Measurements from ENCODE around the gene MADD.

The MADD gene

GRCh38 chr11:47288066-47288465, 18.1 kb downstream of the MADD start:
- Histone ChIP-seq H3K27me3 (ENCODE audit: control insufficient read depth in 1 of 2, insufficient read depth in 2 of 2, low read length in 2 of 2) (no peaks in the 10 kb centered on the region), H3K4me3 (ENCODE audit: low read depth in 1 of 2, low read length in 2 of 2) (no peak overlapping the region), H3K9me3 (ENCODE audit: control insufficient read depth in 1 of 2, low read length in 2 of 2) (no peaks in the 10 kb centered on the region), H3K27ac (ENCODE audit: low read depth, low read length) (no peak overlapping the region), H3K36me3 (ENCODE audit: control insufficient read depth in 1 of 2, insufficient read depth in 2 of 2, low read length in 2 of 2) (peaks cover 83 to 95% of the 10 kb centered on the region in 2 donors), H3K4me1 (ENCODE audit: control insufficient read depth in 1 of 2, insufficient read depth in 2 of 2, low read length in 2 of 2) (no peaks in the 10 kb centered on the region), H3K9ac (ENCODE audit: low read depth in 1 of 2, low read length in 2 of 2) (no peak overlapping the region)

GRCh38 chr11:47289856-47290255, 19.9 kb downstream of the MADD start:
- Histone ChIP-seq H3K4me3 (ENCODE audit: low read depth in 1 of 2, low read length in 2 of 2) (no peak overlapping the region), H3K4me1 (ENCODE audit: control insufficient read depth in 1 of 2, insufficient read depth in 2 of 2, low read length in 2 of 2) (no peaks in the 10 kb centered on the region), H3K9ac (ENCODE audit: low read depth in 1 of 2, low read length in 2 of 2) (no peak overlapping the region), H3K27ac (ENCODE audit: low read depth, low read length) (no peak overlapping the region), H3K36me3 (ENCODE audit: control insufficient read depth in 1 of 2, insufficient read depth in 2 of 2, low read length in 2 of 2) (peaks cover 77 to 88% of the 10 kb centered on the region in 2 donors), H3K27me3 (ENCODE audit: control insufficient read depth in 1 of 2, insufficient read depth in 2 of 2, low read length in 2 of 2) (no peaks in the 10 kb centered on the region), H3K9me3 (ENCODE audit: control insufficient read depth in 1 of 2, low read length in 2 of 2) (no peaks in the 10 kb centered on the region)

GRCh38 chr11:47295385-47295784, 25.5 kb downstream of the MADD start:
- Histone ChIP-seq H3K36me3 (ENCODE audit: control insufficient read depth in 1 of 2, insufficient read depth in 2 of 2, low read length in 2 of 2) (peaks cover 46 to 79% of the 10 kb centered on the region in 2 donors), H3K4me1 (ENCODE audit: control insufficient read depth in 1 of 2, insufficient read depth in 2 of 2, low read length in 2 of 2) (no peaks in the 10 kb centered on the region), H3K9me3 (ENCODE audit: control insufficient read depth in 1 of 2, low read length in 2 of 2) (no peaks in the 10 kb centered on the region), H3K9ac (ENCODE audit: low read depth in 1 of 2, low read length in 2 of 2) (no peak overlapping the region), H3K27ac (ENCODE audit: low read depth, low read length) (no peak overlapping the region), H3K4me3 (ENCODE audit: low read depth in 1 of 2, low read length in 2 of 2) (no peak overlapping the region), H3K27me3 (ENCODE audit: control insufficient read depth in 1 of 2, insufficient read depth in 2 of 2, low read length in 2 of 2) (no peaks in the 10 kb centered on the region)

GRCh38 chr11:47296045-47296444, 26.1 kb downstream of the MADD start:
- H3K4me3 ChIP-seq (ENCODE audit: low read depth in 1 of 2, low read length in 2 of 2), result no peak overlapping the region
- no peak overlapping the region for H3K27ac ChIP-seq (ENCODE audit: low read depth, low read length)
- no peaks in the 10 kb centered on the region for H3K9me3 ChIP-seq (ENCODE audit: control insufficient read depth in 1 of 2, low read length in 2 of 2)
- no peaks in the 10 kb centered on the region for H3K4me1 ChIP-seq (ENCODE audit: control insufficient read depth in 1 of 2, insufficient read depth in 2 of 2, low read length in 2 of 2)
- H3K9ac ChIP-seq (ENCODE audit: low read depth in 1 of 2, low read length in 2 of 2), result no peak overlapping the region
- H3K36me3 ChIP-seq (ENCODE audit: control insufficient read depth in 1 of 2, insufficient read depth in 2 of 2, low read length in 2 of 2), result peaks cover 40 to 76% of the 10 kb centered on the region in 2 donors
- no peaks in the 10 kb centered on the region for H3K27me3 ChIP-seq (ENCODE audit: control insufficient read depth in 1 of 2, insufficient read depth in 2 of 2, low read length in 2 of 2)

GRCh38 chr11:47299078-47299477, 29.1 kb downstream of the MADD start:
- H3K4me1 ChIP-seq (ENCODE audit: control insufficient read depth in 1 of 2, insufficient read depth in 2 of 2, low read length in 2 of 2), result no peaks in the 10 kb centered on the region
- H3K36me3 ChIP-seq (ENCODE audit: control insufficient read depth in 1 of 2, insufficient read depth in 2 of 2, low read length in 2 of 2), result peaks cover 23 to 68% of the 10 kb centered on the region in 2 donors
- H3K27ac ChIP-seq (ENCODE audit: low read depth, low read length), result no peak overlapping the region
- H3K4me3 ChIP-seq (ENCODE audit: low read depth in 1 of 2, low read length in 2 of 2), result no peak overlapping the region
- H3K9me3 ChIP-seq (ENCODE audit: control insufficient read depth in 1 of 2, low read length in 2 of 2), result no peaks in the 10 kb centered on the region
- no peak overlapping the region for H3K9ac ChIP-seq (ENCODE audit: low read depth in 1 of 2, low read length in 2 of 2)
- H3K27me3 ChIP-seq (ENCODE audit: control insufficient read depth in 1 of 2, insufficient read depth in 2 of 2, low read length in 2 of 2), result no peaks in the 10 kb centered on the region

- H3K9me3 ChIP-seq (ENCODE audit: control insufficient read depth in 1 of 2, low read length in 2 of 2), result no peaks in the 10 kb centered on the region
- H3K4me3 ChIP-seq (ENCODE audit: low read depth in 1 of 2, low read length in 2 of 2), result no peak overlapping the region
- H3K9ac ChIP-seq (ENCODE audit: low read depth in 1 of 2, low read length in 2 of 2), result no peak overlapping the region
- H3K27me3 ChIP-seq (ENCODE audit: control insufficient read depth in 1 of 2, insufficient read depth in 2 of 2, low read length in 2 of 2), result no peaks in the 10 kb centered on the region
- H3K4me1 ChIP-seq (ENCODE audit: control insufficient read depth in 1 of 2, insufficient read depth in 2 of 2, low read length in 2 of 2), result no peaks in the 10 kb centered on the region
- no peak overlapping the region for H3K27ac ChIP-seq (ENCODE audit: low read depth, low read length)
- H3K36me3 ChIP-seq (ENCODE audit: control insufficient read depth in 1 of 2, insufficient read depth in 2 of 2, low read length in 2 of 2), result peaks cover 28 to 76% of the 10 kb centered on the region in 2 donors
These were observed 32.9 kb downstream of the MADD start for GRCh38 chr11:47302853-47303252.

GRCh38 chr11:47305734-47306483, 36.0 kb downstream of the MADD start:
- no peak overlapping the region for H3K9ac ChIP-seq (ENCODE audit: low read depth in 1 of 2, low read length in 2 of 2)
- H3K4me3 ChIP-seq (ENCODE audit: low read depth in 1 of 2, low read length in 2 of 2), result no peak overlapping the region
- no peak overlapping the region for H3K27ac ChIP-seq (ENCODE audit: low read depth, low read length)
- H3K9me3 ChIP-seq (ENCODE audit: control insufficient read depth in 1 of 2, low read length in 2 of 2), result no peaks in the 10 kb centered on the region
- H3K4me1 ChIP-seq (ENCODE audit: control insufficient read depth in 1 of 2, insufficient read depth in 2 of 2, low read length in 2 of 2), result no peaks in the 10 kb centered on the region
- H3K36me3 ChIP-seq (ENCODE audit: control insufficient read depth in 1 of 2, insufficient read depth in 2 of 2, low read length in 2 of 2), result peaks cover 35 to 84% of the 10 kb centered on the region in 2 donors
- no peaks in the 10 kb centered on the region for H3K27me3 ChIP-seq (ENCODE audit: control insufficient read depth in 1 of 2, insufficient read depth in 2 of 2, low read length in 2 of 2)

GRCh38 chr11:47306484-47306844, 36.5 kb downstream of the MADD start:
- H3K4me3 ChIP-seq (ENCODE audit: low read depth in 1 of 2, low read length in 2 of 2), result no peak overlapping the region
- peaks cover 41 to 86% of the 10 kb centered on the region in 2 donors for H3K36me3 ChIP-seq (ENCODE audit: control insufficient read depth in 1 of 2, insufficient read depth in 2 of 2, low read length in 2 of 2)
- H3K9me3 ChIP-seq (ENCODE audit: control insufficient read depth in 1 of 2, low read length in 2 of 2), result no peaks in the 10 kb centered on the region
- no peaks in the 10 kb centered on the region for H3K4me1 ChIP-seq (ENCODE audit: control insufficient read depth in 1 of 2, insufficient read depth in 2 of 2, low read length in 2 of 2)
- H3K27ac ChIP-seq (ENCODE audit: low read depth, low read length), result no peak overlapping the region
- H3K9ac ChIP-seq (ENCODE audit: low read depth in 1 of 2, low read length in 2 of 2), result no peak overlapping the region
- H3K27me3 ChIP-seq (ENCODE audit: control insufficient read depth in 1 of 2, insufficient read depth in 2 of 2, low read length in 2 of 2), result no peaks in the 10 kb centered on the region

- Histone ChIP-seq H3K27ac (ENCODE audit: low read depth, low read length) (no peak overlapping the region), H3K4me3 (ENCODE audit: low read depth in 1 of 2, low read length in 2 of 2) (no peak overlapping the region), H3K9me3 (ENCODE audit: control insufficient read depth in 1 of 2, low read length in 2 of 2) (no peaks in the 10 kb centered on the region), H3K27me3 (ENCODE audit: control insufficient read depth in 1 of 2, insufficient read depth in 2 of 2, low read length in 2 of 2) (no peaks in the 10 kb centered on the region), H3K9ac (ENCODE audit: low read depth in 1 of 2, low read length in 2 of 2) (no peak overlapping the region), H3K4me1 (ENCODE audit: control insufficient read depth in 1 of 2, insufficient read depth in 2 of 2, low read length in 2 of 2) (no peaks in the 10 kb centered on the region), H3K36me3 (ENCODE audit: control insufficient read depth in 1 of 2, insufficient read depth in 2 of 2, low read length in 2 of 2) (peaks cover 39 to 87% of the 10 kb centered on the region in 2 donors)
These were observed 38.3 kb downstream of the MADD start for GRCh38 chr11:47308050-47308823.

GRCh38 chr11:47314992-47315391, 45.1 kb downstream of the MADD start:
- no peak overlapping the region for H3K4me3 ChIP-seq (ENCODE audit: low read depth in 1 of 2, low read length in 2 of 2)
- H3K27me3 ChIP-seq (ENCODE audit: control insufficient read depth in 1 of 2, insufficient read depth in 2 of 2, low read length in 2 of 2), result no peaks in the 10 kb centered on the region
- H3K36me3 ChIP-seq (ENCODE audit: control insufficient read depth in 1 of 2, insufficient read depth in 2 of 2, low read length in 2 of 2), result peaks cover 16 to 70% of the 10 kb centered on the region in 2 donors
- no peaks in the 10 kb centered on the region for H3K9me3 ChIP-seq (ENCODE audit: control insufficient read depth in 1 of 2, low read length in 2 of 2)
- no peaks in the 10 kb centered on the region for H3K4me1 ChIP-seq (ENCODE audit: control insufficient read depth in 1 of 2, insufficient read depth in 2 of 2, low read length in 2 of 2)
- H3K9ac ChIP-seq (ENCODE audit: low read depth in 1 of 2, low read length in 2 of 2), result no peak overlapping the region
- H3K27ac ChIP-seq (ENCODE audit: low read depth, low read length), result no peak overlapping the region

All from duodenal mucosa (tissue), 2 donors.